DND-41 (cell line): ENCODE results near the gene MED12L.

Source experiments
- CTCF ChIP-seq: IDR thresholded peaks from 2 replicates; pipeline ENCODE4 v1.5.1; 2012; ENCODE audit warnings: borderline replicate concordance, low read length, moderate library complexity, mild to moderate bottlenecking; ENCODE audit not compliant: poor library complexity, severe bottlenecking; ENCODE audit errors: extremely low read depth
- EZH2 ChIP-seq: IDR thresholded peaks from 3 replicates; pipeline ENCODE4 v1.6.1; 2012; ENCODE audit warnings: borderline replicate concordance, low read depth, mild to moderate bottlenecking, moderate library complexity, low read length, inconsistent platforms; ENCODE audit not compliant: severe bottlenecking

- TF ChIP-seq CTCF (no peak), EZH2 (no peak)
These were observed 314.9 kb downstream of the MED12L start for GRCh38 chr3:151400341-151400740.
